OCI-LY1 (cell line): ENCODE data around the gene VPS41.

Experiments used
- EZH2 ChIP-seq: fragments of 200-600 bp; sonication (generic), shearing (Covaris generic); IDR thresholded peaks from 2 replicates; pipeline ENCODE4 v1.8.0; 2017; ENCODE audit warnings: borderline replicate concordance, mixed run types, mild to moderate bottlenecking, antibody characterized with exemption, low read length, moderate library complexity, mixed read lengths
- TF ChIP-seq, protein P1 (sequence below): fragments of 200-600 bp; sonication (generic), shearing (Covaris generic); IDR thresholded peaks from 2 replicates; pipeline ENCODE4 v1.5.1; 2017; ENCODE audit warnings: mild to moderate bottlenecking, antibody characterized with exemption, low read length, moderate library complexity, mixed read lengths

DNA sequence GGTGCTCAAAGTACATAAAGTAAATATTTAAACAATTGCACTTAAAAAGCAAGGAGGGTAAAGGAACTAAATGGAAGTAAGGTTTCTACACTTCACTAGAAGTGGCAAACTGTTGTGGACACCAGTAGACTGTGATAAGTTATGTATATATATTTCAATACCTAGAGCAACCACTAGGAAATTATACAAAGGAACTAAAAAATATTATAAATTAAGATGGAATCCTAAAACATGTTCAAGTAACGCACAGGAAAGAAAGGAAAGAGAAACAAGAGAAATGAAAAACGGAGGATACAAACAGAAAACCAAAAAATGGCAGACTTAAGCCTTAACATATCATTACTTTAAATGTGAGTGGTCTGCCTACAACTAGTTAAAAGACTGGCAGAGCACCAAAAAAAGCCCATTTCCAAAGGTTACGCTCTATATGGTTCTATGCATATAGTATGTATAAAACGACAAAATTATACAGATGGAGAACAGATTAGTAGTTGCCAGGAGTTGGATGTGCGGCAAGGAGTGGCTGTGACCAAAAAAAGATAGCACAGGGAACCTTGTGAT is 19.0 kb downstream of the VPS41 start:
- TF ChIP-seq, protein P1, sequence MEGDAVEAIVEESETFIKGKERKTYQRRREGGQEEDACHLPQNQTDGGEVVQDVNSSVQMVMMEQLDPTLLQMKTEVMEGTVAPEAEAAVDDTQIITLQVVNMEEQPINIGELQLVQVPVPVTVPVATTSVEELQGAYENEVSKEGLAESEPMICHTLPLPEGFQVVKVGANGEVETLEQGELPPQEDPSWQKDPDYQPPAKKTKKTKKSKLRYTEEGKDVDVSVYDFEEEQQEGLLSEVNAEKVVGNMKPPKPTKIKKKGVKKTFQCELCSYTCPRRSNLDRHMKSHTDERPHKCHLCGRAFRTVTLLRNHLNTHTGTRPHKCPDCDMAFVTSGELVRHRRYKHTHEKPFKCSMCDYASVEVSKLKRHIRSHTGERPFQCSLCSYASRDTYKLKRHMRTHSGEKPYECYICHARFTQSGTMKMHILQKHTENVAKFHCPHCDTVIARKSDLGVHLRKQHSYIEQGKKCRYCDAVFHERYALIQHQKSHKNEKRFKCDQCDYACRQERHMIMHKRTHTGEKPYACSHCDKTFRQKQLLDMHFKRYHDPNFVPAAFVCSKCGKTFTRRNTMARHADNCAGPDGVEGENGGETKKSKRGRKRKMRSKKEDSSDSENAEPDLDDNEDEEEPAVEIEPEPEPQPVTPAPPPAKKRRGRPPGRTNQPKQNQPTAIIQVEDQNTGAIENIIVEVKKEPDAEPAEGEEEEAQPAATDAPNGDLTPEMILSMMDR: no peak; the same call in 1 of the 2 replicates
- TF ChIP-seq EZH2: no peak
